Fibroblast of the aortic adventitia (primary cell): ENCODE results near the gene MALSU1. TPM values are rescaled to one million over a fixed set of nuclear protein-coding genes. Genes with fewer than 3 reads are reported as not detected.
"Not testable (repeated sequence)": the region's sequence is repeated elsewhere in the genome, so short reads cannot be mapped to it uniquely, and the experiment has no call there.

Source experiments
- DNase-seq: peaks from one replicate; pipeline ENCODE4 v3.0.0-alpha.2; 2010; ENCODE audit warnings: low read depth
- H3K4me3 ChIP-seq: 2 replicates; pipeline ENCODE4 v1.5.1; 2011; ENCODE audit warnings: low read depth, mild to moderate bottlenecking, control low read depth, low read length, moderate library complexity
- total RNA-seq: library from RNA; depleted of rRNA; stranded (reverse); fragments of >200 nt; gene quantifications from 2 replicates; pipeline ENCODE4 v1.2.3, GENCODE V29; 2012; ENCODE audit warnings: low replicate concordance
- TF ChIP-seq, protein P1 (sequence below): IDR thresholded peaks from 2 replicates; pipeline ENCODE4 v1.5.1; 2011; ENCODE audit warnings: mild to moderate bottlenecking, low read length, control low read depth, inconsistent platforms; ENCODE audit not compliant: insufficient read depth

MALSU1 gene
- total RNA-seq, 1 donor, result 55.2 TPM

DNA sequence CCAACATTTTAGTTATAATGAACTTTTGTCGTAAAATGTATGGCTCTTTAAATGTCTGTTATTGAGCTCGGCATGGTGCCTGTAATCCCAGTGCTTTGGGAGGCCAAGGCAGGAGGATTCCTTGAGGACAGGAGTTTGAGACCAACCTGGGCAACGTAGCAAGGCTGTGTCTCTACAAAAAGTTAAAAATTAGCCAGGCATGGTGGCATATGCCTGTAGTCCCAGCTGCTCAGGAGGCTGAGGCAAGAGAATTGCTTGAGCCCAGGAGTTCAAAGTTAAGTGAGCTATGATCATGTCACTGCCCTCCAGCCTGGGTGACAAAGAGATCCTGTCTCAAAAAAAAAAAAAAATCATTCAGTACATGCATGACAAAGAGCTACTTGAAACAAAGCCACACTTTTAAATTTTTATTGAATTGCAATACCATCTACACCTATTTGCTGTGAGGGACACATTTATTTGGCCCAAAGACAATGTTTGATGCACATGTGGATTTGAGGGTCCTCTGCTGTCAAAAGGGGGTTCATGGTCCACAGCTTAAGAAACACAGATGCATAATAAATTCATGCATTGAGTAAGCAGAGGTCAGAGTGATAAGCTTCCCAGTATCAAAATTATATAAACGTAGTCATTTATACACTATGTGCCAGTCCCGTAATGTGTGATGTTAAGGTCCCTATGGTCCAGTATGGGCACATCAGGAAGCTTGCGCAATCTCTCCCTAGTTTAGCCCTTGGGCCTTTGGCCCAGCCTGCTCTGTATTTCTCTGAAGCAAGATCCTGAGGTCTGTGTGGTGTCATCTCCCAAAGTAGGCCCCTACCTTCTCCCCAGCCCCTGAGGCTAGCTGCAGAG is 4.4 kb upstream of the MALSU1 start:
- TF ChIP-seq, protein P1, sequence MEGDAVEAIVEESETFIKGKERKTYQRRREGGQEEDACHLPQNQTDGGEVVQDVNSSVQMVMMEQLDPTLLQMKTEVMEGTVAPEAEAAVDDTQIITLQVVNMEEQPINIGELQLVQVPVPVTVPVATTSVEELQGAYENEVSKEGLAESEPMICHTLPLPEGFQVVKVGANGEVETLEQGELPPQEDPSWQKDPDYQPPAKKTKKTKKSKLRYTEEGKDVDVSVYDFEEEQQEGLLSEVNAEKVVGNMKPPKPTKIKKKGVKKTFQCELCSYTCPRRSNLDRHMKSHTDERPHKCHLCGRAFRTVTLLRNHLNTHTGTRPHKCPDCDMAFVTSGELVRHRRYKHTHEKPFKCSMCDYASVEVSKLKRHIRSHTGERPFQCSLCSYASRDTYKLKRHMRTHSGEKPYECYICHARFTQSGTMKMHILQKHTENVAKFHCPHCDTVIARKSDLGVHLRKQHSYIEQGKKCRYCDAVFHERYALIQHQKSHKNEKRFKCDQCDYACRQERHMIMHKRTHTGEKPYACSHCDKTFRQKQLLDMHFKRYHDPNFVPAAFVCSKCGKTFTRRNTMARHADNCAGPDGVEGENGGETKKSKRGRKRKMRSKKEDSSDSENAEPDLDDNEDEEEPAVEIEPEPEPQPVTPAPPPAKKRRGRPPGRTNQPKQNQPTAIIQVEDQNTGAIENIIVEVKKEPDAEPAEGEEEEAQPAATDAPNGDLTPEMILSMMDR, result no peak
- H3K4me3 ChIP-seq, result no peak overlapping the region
- DNase-seq, result no peak

DNA sequence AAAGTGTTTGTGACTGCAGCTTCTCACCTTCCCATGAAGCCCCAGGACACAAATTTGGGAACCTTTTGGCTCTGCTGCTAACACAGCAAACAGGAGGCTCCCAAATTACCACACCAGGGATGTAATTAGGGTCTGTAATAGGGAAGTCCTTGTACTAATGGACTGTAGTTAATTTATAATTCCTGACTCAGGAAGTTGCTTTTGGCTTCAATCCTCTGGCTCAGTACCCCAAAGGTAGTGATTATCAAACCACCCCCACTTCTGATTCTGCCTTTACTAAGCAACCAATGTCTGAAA is 3.8 kb upstream of the MALSU1 start:
- no peak overlapping the region for H3K4me3 ChIP-seq
- DNase-seq, result no peak
- TF ChIP-seq, protein P1, result no peak

DNA sequence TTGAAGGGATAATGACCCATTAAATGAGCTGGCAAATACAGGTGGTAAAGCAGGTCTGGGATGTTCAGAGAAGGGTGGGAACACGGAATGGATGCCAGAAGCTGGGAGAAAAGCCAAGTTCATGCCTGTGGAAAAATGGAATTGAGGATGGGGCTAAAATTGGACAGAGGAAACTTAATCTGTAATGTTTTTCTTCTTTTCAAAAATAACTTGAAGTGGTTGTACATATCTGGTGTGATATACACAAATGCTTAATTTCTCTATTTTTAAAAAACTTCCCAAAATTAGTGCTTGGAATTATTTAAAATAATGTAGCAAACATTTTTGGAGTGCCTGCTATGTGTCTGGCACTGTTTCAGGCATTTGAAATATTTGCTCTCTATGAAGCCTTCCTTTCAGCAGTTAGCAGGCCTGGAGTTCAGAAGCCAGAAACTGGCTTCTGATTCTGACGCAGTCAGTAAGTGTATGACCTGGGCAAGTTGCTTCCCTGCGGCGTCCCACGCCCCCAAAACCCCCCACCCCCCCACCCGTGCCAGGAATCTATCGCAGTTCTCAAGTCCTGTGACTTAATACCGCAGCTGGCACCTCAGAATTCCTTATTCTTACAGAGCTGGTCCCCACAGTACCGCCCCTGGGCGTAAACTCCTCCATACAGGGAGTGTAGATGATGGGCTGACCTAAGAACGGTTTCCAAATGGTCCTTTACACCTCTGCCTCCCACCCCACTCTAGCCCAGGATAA is 828 bp upstream of the MALSU1 start:
- H3K4me3 ChIP-seq, result no peak overlapping the region
- TF ChIP-seq, protein P1, result no peak
- peak; percentile 86 for DNase-seq

DNA sequence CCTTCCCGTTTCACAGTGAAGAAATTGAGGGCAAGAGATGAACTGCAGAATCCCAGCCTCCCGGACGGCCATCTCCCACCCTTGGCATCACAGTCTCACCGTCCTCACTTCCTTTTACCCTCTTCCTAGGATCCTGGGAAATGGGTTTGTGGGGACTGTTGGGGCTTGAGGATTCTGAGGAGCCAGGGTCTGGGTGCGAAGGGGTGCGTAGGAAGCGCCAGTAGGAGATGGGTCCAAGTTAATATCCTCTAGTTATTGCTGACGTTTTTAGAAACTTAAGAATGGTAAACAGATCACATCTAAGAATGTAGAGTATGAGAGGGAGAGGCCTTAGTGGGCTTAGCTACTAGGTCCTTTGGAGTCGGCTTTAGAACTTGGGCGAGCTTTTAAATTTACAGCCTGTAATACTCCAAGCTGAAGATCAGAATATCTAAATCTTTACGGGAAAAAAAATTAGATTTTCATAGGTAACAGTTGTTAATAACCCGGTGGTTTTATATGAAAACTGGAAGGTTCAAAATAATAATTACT is 696 bp downstream of the MALSU1 start:
- H3K4me3 ChIP-seq, result peak overlapping the region; percentile 77
- TF ChIP-seq, protein P1, result no peak
- peak; percentile 40 for DNase-seq

DNA sequence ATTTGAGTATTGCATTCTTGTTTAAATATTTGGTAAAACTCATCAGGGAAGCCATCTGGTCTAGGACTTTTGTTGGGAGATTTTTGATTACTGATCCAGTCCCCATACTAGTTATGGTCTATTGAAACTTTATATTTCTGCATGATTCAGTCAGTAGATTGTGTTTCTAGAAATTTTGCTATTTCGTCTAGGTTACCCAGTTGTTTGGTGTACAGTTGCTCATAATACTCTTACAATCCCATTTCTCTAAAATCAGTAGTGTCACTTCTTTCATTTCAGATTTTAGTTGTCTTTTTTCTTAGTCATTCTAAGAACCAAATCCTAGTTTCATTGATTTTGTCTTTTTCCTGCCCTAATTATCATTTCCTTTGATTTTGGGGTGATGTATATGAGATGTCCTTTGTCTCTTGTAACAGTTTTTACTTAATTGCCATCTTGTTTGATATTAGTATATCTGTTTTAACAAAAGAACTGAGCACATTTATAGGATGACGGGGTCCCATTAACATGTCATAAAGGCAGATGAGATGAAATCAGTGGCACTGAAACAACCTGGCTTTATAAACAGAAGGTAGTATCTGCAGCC is 7.9 kb downstream of the MALSU1 start:
- TF ChIP-seq, protein P1, result no peak
- no peak for DNase-seq
- no peak overlapping the region for H3K4me3 ChIP-seq

DNA sequence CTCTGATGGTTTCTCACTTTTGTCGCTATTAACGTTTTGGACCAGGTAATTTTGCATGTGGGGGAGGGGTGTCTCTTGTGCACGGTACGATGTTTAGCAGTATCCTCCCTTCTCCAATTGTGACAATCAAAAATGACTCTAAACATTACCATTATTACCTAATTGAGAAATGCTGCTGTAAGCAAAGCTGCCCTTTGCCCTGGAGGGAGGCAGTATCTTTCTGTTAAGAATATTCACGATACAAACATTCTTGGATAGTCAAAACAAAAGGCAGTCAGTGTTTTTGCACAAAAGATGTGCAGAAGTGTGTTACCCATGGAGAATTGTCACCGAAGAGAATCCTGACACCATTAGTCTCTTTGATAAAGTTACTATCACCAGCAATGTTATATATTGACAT is 9.6 kb downstream of the MALSU1 start:
- DNase-seq, result no peak
- no peak overlapping the region for H3K4me3 ChIP-seq
- TF ChIP-seq, protein P1, result no peak

DNA sequence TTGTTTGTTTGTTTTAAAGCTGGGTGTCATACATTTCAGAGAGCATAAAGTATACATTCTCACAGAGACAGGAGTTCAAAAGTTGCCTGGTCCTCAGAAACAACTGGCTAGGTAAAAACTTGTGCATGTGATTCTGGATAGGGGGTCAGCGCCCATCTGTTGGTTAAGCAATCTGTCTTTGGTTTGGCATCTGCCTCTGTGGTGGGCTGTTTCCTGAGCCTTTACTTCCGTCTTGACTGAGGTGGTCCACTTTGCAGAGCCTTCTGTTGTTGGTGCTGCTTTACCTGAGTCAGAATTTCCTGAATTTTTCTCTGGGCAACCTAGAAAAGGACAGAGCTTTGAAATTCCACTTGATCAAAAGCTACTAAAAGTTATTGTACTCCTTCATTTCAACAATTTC is 13.0 kb downstream of the MALSU1 start:
- H3K4me3 ChIP-seq, DNase-seq: not testable (repeated sequence)
